GM13977 (cell line): ENCODE results near the gene ZNF414.

ENCODE experiments used
- DNase-seq: peaks from one replicate; pipeline ENCODE4 v3.0.0; 2012; ENCODE audit warnings: low spot score
- in situ Hi-C: fragments of 300-500 bp; cut with MboI; formaldehyde crosslinking; loops from one replicate; pipeline ENCODE4 v1.12.0; 2022; ENCODE audit warnings: low sequenced_read_pairs, low pct_unique_long_range_greater_than_20kb, mixed read lengths, inconsistent platforms; ENCODE audit not compliant: unreplicated experiment
- TF ChIP-seq, protein P1 (sequence below): IDR thresholded peaks from 2 replicates; pipeline ENCODE4 v1.5.1; 2012; ENCODE audit warnings: mild to moderate bottlenecking, control low read depth; ENCODE audit not compliant: insufficient read depth; ENCODE audit errors: extremely low read depth, missing control alignments

The ZNF414 gene

DNA sequence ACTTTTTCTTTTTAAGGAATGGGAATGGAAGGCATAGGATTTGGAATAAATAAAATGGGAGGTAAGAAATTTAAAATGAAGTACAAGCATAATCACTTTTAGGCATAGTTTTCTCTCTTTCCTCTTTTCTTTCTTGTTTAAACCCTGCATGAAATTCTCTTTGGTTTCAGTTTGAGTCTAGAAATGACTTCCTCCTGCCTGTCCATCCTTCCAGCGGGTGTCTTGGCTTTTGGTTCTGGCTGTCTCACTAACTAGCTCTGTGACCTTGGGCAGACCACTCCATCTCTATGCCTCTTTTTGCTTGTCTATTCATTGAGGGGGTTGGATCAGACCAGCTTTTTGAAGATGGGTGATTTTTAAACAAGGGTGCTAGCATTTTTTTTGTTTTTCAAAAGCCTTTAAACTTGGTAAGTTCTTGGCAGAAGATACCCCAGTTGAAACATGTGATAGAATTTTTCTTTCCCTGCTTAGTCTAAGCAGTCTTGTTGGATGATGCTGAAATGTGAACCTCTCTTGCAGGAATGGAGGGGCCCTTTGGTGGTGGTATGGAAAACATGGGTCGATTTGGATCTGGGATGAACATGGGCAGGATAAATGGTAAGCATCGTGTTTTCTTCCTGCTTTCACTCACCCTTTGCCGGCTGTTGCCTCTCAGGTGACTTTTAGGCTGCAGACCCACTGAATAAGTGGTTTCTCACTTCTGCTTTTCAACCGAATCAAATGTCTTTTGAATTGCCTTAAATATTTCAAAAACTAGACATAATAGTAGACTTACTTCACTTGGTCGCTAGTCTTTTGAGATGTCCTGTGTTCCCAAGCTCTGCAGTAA, 40.1 kb downstream of the ZNF414 start:
- peak; percentile 78 for DNase-seq
- TF ChIP-seq, protein P1, sequence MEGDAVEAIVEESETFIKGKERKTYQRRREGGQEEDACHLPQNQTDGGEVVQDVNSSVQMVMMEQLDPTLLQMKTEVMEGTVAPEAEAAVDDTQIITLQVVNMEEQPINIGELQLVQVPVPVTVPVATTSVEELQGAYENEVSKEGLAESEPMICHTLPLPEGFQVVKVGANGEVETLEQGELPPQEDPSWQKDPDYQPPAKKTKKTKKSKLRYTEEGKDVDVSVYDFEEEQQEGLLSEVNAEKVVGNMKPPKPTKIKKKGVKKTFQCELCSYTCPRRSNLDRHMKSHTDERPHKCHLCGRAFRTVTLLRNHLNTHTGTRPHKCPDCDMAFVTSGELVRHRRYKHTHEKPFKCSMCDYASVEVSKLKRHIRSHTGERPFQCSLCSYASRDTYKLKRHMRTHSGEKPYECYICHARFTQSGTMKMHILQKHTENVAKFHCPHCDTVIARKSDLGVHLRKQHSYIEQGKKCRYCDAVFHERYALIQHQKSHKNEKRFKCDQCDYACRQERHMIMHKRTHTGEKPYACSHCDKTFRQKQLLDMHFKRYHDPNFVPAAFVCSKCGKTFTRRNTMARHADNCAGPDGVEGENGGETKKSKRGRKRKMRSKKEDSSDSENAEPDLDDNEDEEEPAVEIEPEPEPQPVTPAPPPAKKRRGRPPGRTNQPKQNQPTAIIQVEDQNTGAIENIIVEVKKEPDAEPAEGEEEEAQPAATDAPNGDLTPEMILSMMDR, result no peak
- in situ Hi-C loops, result no loop called here

DNA sequence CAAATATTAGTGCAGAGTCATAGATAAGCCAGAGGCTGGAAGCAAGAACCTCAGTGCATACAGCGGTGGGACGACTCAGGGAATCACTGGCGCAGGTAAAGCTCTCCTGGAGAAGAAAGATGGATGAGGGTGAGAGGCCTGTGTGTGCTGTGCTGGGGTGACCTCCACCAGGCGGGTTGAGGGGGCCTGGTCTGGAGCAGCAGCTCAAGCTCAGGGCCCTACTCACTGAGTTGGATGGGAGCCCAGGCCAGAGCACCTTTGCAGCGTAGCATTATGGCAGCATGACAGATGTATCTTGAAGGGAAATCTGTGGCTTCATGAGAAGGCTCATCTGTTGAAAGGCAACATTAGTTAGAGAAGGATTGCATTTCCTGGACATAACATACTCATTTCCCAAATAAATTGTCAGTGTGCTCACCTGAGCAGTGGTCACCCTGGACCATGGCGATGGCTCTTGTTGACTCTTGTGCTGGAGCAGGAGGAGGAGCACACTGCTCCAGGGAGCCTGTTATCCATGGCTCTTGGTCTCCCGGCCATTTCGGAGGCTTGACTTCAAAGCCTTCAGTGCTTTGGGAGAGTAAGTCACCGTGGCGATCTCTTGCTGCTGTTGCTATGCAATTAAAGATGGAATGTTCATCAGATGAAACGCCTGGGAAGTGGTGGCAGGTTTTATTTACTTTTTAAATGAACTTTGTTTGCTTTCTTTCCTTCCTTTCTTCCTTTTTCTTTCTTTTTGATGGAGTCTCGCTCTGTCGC, 44.2 kb downstream of the ZNF414 start:
- no peak for DNase-seq
- in situ Hi-C loops, result no loop called here
- TF ChIP-seq, protein P1, result no peak

DNA sequence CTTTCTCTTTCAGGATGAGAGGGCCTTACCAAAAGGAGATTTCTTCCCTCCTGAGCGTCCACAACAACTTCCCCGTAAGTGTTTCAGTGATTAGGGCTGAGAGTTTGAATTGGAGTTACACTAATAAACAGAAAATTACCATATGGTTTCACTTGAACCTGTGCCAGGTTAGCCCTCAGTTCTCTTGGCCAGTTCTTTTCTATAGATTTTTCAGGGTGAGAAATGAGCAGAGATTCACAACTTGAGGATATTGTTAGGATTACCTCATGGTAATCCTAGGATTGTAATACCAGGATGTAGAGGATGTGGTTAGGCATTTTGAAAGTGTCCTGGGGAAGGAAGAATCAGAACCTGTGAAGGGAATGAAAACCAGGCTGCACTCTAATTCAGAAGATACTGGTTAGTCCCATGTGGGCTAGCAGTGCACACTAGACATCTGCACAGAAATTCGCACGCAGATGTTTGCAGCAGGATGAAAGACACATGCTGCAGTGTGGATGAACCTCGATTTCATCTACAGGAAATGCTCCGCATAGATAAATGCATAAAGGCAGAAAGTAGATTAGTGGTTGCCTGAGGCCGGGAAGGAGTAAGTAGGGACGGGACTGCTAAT, 45.1 kb downstream of the ZNF414 start:
- in situ Hi-C loops, result no loop called here
- DNase-seq, result no peak
- TF ChIP-seq, protein P1, result no peak

DNA sequence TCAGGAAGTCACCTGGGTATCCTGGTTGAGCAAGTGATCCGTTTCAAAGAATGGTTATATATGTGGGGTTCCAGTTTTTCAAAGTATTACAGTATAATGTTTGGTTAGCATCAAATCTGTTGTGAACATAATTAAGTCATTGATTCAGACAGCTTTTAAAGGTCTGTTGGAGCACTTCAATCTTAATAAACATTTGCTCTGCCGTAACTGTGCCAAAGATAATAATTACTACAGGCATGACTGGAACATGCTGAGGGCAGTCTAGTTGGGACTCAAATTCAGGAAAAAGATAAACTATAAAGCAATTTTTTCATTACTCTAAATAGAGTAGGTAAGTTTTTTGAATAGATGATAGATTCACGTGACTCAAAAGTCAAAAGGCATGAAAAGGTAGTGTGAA, 45.8 kb downstream of the ZNF414 start:
- in situ Hi-C loops, result no loop called here
- no peak for DNase-seq
- TF ChIP-seq, protein P1, result no peak

DNA sequence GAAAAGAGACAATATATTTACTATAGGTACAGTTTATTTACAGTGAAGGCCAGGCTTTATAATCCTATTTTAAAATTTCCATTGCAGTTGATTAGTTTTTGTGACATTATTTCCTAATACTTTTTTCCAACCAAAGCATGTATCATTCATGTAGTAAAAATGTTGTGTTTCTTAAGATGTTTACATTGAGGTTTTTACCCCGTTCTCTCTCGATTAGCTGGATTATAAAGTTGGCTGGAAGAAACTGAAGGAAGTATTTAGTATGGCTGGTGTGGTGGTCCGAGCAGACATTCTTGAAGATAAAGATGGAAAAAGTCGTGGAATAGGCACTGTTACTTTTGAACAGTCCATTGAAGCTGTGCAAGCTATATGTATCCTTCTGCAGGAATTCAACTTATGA, 47.9 kb downstream of the ZNF414 start:
- no peak for DNase-seq
- TF ChIP-seq, protein P1, result no peak
- in situ Hi-C loops, result no loop called here

DNA sequence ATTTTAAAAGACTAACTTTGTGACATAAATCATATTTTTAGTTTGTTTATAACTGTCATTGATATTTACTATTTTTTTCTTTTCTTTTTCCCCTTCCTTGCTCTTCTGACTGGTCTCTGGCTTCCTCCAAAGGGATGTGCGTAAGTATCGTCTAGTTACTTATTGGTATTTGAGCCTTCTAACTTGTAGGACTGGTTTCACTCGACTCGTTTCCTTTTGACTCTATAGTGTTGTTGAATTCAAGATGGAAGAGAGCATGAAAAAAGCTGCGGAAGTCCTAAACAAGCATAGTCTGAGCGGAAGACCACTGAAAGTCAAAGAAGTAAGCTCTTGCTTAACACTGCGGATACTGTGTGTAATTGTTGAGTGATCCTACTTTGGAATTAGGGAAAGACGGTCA, 50.6 kb downstream of the ZNF414 start:
- DNase-seq, result no peak
- TF ChIP-seq, protein P1, result no peak
- in situ Hi-C loops, result no loop called here
